GM12892 (cell line): ENCODE data around the gene WNT16.

ENCODE experiments used
- DNase-seq: peaks from one replicate; pipeline ENCODE4 v3.0.0; 2011; ENCODE audit not compliant: insufficient read length
- FAIRE-seq: peaks from 2 replicates; lab custom pipeline; 2011; peaks lifted over from hg19 to GRCh38; lab: Jason Lieb, UNC
- POLR2A ChIP-seq: IDR thresholded peaks from 2 replicates; pipeline ENCODE4 v1.6.1; 2011; ENCODE audit warnings: low read depth, low read length, control low read depth
- POLR2AphosphoS5 ChIP-seq: IDR thresholded peaks from 2 replicates; pipeline ENCODE4 v1.6.1; 2011; ENCODE audit warnings: low read depth, low read length, control low read depth
- TAF1 ChIP-seq: IDR thresholded peaks from 2 replicates; pipeline ENCODE4 v1.6.1; 2011; ENCODE audit warnings: low read depth, mild to moderate bottlenecking, control low read depth, low read length, borderline replicate concordance

Gene WNT16

GRCh38 chr7:121369462-121369861 lies 40.7 kb downstream of the WNT16 start:
- FAIRE-seq (peak; percentile 78), DNase-seq (no peak)
- TF ChIP-seq TAF1 = no peak
- no peak for TF ChIP-seq POLR2A
- no peak for TF ChIP-seq POLR2AphosphoS5

DNA sequence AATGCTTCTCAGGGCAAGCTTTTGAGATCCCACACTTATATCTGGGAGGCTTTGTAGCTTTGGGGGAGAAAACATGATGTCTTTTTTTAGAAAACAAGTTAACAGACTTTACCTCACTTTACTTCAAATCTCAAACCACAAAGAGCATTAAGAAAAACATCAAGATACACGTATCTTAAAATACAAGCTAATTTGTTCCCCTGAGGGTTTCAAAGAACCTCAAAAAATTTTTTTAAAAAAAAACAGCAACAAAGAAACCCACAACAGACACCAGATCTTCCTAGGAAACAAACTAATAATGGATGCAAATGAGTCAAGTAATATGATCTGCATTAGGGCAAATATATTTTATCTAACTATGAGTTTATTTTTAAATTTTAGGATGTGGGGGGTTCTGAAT lies 42.6 kb downstream of the WNT16 start:
- FAIRE-seq (no peak), DNase-seq (no peak)
- no peak for TF ChIP-seq POLR2AphosphoS5
- TF ChIP-seq POLR2A = no peak
- no peak for TF ChIP-seq TAF1

GRCh38 chr7:121371883-121372282 lies 43.1 kb downstream of the WNT16 start:
- FAIRE-seq = no peak
- TF ChIP-seq POLR2A = no peak
- no peak for TF ChIP-seq TAF1
- no peak for TF ChIP-seq POLR2AphosphoS5
- no peak for DNase-seq

GRCh38 chr7:121372376-121373010 lies 43.7 kb downstream of the WNT16 start:
- TF ChIP-seq TAF1 (no peak), POLR2A (no peak), POLR2AphosphoS5 (no peak)
- DNase-seq (no peak), FAIRE-seq (peak; percentile 90)

DNA sequence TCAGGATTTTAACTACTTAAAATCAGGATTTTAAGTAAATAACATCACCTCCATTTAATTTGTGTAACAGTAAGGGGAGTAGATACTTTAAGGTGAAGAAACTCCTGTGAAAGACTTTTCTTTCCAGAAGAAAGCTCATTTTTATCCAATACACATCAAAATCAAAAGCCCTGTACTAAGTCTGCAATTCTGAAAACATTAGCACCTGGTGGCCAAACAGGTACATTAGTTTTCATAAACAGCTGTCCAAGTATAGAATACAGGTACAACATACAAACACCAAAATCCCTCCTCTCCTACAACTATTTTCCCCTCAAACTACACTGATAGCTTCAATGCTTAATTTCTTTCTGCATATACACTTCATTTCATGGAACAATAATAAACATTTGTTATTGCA lies 44.4 kb downstream of the WNT16 start:
- no peak for TF ChIP-seq TAF1
- no peak for TF ChIP-seq POLR2AphosphoS5
- TF ChIP-seq POLR2A = no peak
- DNase-seq = no peak
- FAIRE-seq = peak; percentile 46

GRCh38 chr7:121376979-121377378 lies 48.2 kb downstream of the WNT16 start:
- DNase-seq (no peak), FAIRE-seq (no peak)
- no peak for TF ChIP-seq POLR2AphosphoS5
- TF ChIP-seq POLR2A = no peak

DNA sequence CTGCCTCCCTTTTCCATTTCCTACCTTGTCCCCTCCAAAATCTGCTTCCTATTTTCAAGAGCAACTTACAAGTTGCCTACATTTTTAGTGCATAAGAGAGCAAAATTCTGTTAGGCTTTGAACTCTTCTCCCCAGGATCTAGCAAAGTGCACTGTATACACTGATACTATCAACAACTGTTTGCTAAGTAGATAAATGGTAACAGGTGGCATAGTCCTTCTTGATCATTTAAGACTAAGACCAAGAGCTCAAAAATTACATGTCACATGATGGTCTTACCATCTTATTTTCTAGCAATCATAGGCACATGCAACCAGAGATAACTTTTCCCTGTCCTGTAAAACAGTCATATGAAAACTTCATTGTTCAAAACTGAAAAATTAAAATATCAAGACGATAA lies 51.1 kb downstream of the WNT16 start:
- TF ChIP-seq POLR2A = no peak
- TF ChIP-seq POLR2AphosphoS5 = no peak
- TF ChIP-seq TAF1 = no peak
- DNase-seq (no peak), FAIRE-seq (no peak)

- DNase-seq (no peak), FAIRE-seq (peak; percentile 50)
- no peak for TF ChIP-seq POLR2AphosphoS5
- no peak for TF ChIP-seq TAF1
- no peak for TF ChIP-seq POLR2A
Measured at GRCh38 chr7:121382473-121382872, 53.7 kb downstream of the WNT16 start.

DNA sequence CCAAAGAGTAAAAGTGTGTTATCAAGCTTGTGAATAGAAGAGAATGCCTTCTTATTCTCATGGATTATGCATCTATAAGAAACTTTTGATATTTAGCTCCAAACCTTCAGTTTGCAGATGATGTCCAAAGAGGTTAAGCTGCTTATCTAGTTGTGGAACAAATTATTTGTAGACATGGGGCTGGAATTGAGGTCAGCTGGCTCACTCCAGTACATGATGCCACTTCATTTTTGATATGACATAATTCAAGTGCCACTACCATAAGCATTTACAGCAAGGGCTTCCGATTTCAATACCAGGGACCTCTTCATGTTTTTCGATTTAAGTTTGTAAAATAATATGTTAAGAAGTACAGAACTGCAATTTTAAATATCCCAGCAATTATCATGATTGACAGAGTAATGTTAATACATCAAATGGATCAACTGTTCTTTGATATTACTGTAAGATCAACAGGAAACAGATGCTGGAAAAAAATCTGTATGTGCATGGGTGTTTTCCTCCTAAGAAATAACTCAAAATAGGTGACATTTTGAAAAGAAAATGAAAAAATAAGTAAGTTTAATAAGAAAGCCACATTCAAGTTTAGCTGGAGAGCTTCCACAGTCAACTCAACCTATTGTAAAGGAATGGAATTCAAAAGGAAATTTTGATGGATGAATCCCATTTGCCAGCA lies 54.6 kb downstream of the WNT16 start:
- DNase-seq (no peak), FAIRE-seq (peak; percentile 63)
- TF ChIP-seq TAF1 = no peak
- TF ChIP-seq POLR2AphosphoS5 = no peak
- no peak for TF ChIP-seq POLR2A

GRCh38 chr7:121384265-121384664 lies 55.5 kb downstream of the WNT16 start:
- FAIRE-seq (peak; percentile 83), DNase-seq (no peak)
- TF ChIP-seq POLR2A (no peak), POLR2AphosphoS5 (no peak), TAF1 (no peak)

DNA sequence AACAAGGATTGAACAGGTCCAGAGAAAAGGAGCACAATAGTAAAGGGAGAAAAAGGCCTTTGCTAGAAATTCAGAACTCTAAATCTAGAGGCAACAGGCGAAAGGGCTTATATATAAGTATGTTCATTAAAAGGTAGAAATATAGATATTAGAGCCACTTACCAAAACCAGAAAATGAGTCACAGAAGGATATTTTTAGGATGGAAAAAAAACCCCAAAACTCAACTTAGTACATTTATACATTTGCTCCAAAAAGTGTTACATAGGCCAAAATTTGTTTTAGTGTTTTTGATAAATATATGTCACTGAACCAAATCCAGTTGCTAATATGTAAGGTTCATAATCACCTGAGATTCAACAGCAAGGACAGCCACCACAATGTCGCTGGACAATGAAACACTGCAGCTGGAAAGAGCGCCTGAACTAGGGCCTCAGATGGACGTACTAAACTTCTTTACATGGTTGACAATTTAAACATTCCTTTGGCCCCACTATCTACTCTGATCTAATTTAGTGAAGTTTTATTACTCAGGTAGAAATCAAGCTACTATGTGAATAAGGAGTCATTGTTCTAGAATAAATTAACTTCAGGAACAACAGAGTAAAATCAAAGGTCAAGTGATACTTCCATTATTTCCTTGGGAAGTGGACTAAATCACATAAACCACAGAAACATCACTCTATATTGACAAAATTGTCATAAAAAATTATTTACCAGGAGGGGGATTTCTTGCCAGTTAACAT lies 56.4 kb downstream of the WNT16 start:
- DNase-seq (no peak), FAIRE-seq (no peak)
- TF ChIP-seq POLR2AphosphoS5 = no peak
- no peak for TF ChIP-seq TAF1
- TF ChIP-seq POLR2A = no peak

GRCh38 chr7:121385800-121386179 lies 57.0 kb downstream of the WNT16 start:
- DNase-seq (no peak), FAIRE-seq (peak; percentile 95)
- TF ChIP-seq POLR2AphosphoS5 (no peak; the same call in 1 of the 2 replicates), POLR2A (no peak), TAF1 (no peak)
